Urinary bladder (tissue), 4 donors: ENCODE results near the gene XPO4. TPM values are rescaled to one million over a fixed set of nuclear protein-coding genes. Genes with fewer than 3 reads are reported as not detected.

Source experiments
- DNase-seq: peaks from one replicate; pipeline ENCODE4 v3.0.0-alpha.2; 2015; ENCODE audit errors: extremely low spot score
- H3K27ac ChIP-seq: one replicate; pipeline ENCODE4 v1.5.1; 2013; ENCODE audit warnings: low read depth, mild to moderate bottlenecking, moderate library complexity
- H3K36me3 ChIP-seq: one replicate; pipeline ENCODE4 v1.6.1; 2013; ENCODE audit warnings: mild to moderate bottlenecking, moderate library complexity; ENCODE audit not compliant: insufficient read depth
- H3K4me1 ChIP-seq: one replicate; pipeline ENCODE4 v1.6.1; 2013; ENCODE audit warnings: mild to moderate bottlenecking, moderate library complexity; ENCODE audit not compliant: insufficient read depth
- H3K4me3 ChIP-seq: one replicate; pipeline ENCODE4 v1.5.1; 2013; ENCODE audit warnings: low read depth, low read length
- WGBS: extraction: QIAGEN DNeasy Blood & Tissue Kit; methylation state at CpG from one replicate; pipeline ENCODE4 v1.1.7; 2013; 5-methylcytosine and 5-hydroxymethylcytosine counted together
- polyA plus RNA-seq: library from polyadenylated mRNA; stranded (reverse); fragments of 200-250 nt; gene quantifications from one replicate; pipeline ENCODE4 v1.2.3, GENCODE V29; 2013
- total RNA-seq: library from RNA; depleted of rRNA; stranded (reverse); fragments of >200 nt; gene quantifications from one replicate; pipeline ENCODE4 v1.2.3, GENCODE V29; 2014
- donor health status: healthy with polysubstance abuse.
- donor health status: healthy.

The XPO4 gene
- total and polyA plus RNA-seq, 2 donors, result 6.2 to 42.9 TPM

DNA sequence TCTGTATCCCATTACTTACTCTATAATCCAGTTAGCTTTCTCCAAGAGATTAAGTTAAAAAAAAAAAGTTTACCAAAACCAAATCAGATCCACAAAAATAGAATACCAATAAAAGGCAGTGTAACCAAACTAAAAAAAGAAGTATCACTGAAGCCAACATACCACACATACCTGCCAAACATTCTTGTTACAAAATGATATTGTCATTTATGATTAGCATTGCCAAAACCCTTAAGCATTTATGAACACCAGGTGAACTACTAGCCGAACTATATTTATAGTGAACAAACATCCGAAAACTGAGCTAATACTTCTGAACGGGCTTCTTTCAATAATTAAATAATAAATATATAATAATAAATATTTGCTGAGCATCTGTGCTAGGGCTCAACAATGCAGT, 69.7 kb downstream of the XPO4 start:
- DNase-seq, result no peak
- H3K36me3 ChIP-seq, result peaks cover 1% of the 10 kb centered on the region
- H3K4me1 ChIP-seq, result no peaks in the 10 kb centered on the region
- no peak overlapping the region for H3K4me3 ChIP-seq
- H3K27ac ChIP-seq, result no peak overlapping the region
- 88% methylated on average over 3 of the region's 3 CpGs for WGBS

DNA sequence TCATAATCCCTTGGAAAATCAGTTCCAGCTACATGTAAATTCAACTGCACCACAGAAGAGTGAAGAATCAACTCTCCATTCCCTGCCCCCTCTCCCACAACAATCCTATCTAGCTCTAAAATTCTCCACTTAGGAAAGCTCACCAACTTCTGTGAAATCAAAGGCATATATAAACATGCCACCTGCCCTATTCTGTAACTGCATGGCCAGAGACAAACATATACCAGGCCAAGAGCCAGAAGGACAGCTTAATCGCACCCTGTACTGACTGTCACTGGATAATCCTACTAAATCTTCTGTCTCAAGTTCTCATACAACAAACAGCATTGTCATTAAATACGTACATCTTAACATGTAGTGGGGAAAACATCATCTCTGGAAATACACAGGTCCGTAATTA, 70.6 kb downstream of the XPO4 start:
- no peaks in the 10 kb centered on the region for H3K4me1 ChIP-seq
- 80% methylated on average over 3 of the region's 3 CpGs for WGBS
- no peak overlapping the region for H3K4me3 ChIP-seq
- peaks cover 1% of the 10 kb centered on the region for H3K36me3 ChIP-seq
- no peak overlapping the region for H3K27ac ChIP-seq
- no peak for DNase-seq

GRCh38 chr13:20831254-20831653, 71.3 kb downstream of the XPO4 start:
- Histone ChIP-seq H3K27ac (no peak overlapping the region), H3K36me3 (peaks cover 1% of the 10 kb centered on the region), H3K4me3 (no peak overlapping the region), H3K4me1 (no peaks in the 10 kb centered on the region)
- WGBS, result 75% methylated on average over 2 of the region's 2 CpGs
- no peak for DNase-seq

DNA sequence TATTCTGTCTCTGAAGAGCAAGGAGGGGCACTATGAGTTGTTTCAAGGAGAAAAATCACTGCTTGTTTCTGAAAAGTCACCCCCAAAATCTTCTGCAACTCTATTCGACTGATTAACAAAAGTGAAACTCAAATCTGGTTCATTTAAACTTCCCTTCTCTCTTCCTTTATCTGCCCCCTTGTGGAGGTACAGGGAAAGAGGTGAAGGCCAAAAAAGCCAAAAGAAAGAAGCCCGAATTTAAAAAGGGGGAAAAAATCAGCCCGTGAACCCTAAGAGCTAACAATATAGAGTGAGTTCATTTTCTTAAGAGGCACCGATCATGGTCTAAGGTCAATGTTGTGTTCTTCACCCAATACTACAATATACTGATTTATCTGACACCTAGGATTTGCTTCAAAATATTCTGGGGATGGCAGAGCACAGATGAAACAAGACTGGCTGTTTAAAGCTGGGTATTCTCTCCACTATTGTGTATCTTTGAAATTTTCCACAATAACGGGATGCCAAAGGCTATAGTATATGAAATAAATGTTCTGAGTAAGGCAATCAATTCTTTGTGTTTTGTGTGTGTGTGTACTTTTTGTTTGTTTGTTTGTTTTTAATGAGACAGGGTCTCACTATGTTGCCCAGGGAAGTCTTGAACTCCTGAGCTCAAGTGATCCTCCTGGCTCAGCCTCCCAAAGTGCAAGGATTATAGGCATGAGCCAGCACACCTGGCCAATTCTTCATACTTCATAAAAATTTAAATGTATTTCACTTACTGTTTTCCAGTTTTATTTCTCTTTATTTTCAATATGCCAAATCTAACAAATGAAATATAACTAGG, 73.8 kb downstream of the XPO4 start:
- peak overlapping the region; percentile 23 for H3K27ac ChIP-seq
- DNase-seq, result peak; percentile 64

DNA sequence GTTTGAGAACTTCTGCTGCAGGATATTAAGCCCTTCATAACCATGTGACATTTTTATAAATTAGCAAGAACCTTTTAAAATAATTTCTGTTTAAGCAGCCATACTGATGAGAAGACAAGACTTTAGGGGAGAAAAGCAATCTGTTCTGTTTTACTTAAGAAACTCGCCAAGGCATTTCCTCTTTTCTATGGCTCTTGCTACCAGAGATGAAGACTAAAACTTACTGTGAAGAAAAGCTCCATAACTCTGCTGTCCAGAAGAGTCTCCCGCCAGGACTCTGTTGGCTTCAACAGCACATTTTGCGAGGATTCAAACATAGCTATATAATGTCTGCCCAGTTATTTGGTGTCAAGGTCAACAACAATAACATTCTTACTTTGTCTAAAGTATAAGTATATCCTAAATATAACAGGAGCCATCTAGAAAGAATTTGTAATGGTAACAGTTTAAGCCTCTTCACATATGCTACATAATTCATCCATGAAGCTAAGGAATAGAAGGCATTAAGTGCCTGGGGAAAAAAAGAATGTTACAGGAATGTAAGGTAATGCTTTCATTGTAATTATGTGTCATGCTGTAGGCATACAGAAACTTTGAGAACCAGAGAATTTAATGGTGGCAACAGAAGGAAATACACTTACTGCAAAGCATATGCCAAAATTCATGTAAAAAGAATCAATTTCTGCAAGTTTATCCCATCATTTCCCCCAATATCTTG, 75.5 kb downstream of the XPO4 start:
- 78% methylated on average over 3 of the region's 3 CpGs for WGBS
- no peaks in the 10 kb centered on the region for H3K36me3 ChIP-seq
- no peak overlapping the region for H3K4me3 ChIP-seq
- DNase-seq, result no peak
- H3K27ac ChIP-seq, result no peak overlapping the region
- H3K4me1 ChIP-seq, result no peaks in the 10 kb centered on the region

More for the DNA sequence above, 73.8 kb downstream of the XPO4 start:
- Histone ChIP-seq H3K4me1 (no peaks in the 10 kb centered on the region), H3K36me3 (no peaks in the 10 kb centered on the region), H3K4me3 (no peak overlapping the region)
- WGBS, result 31% methylated on average over 5 of the region's 5 CpGs

DNA sequence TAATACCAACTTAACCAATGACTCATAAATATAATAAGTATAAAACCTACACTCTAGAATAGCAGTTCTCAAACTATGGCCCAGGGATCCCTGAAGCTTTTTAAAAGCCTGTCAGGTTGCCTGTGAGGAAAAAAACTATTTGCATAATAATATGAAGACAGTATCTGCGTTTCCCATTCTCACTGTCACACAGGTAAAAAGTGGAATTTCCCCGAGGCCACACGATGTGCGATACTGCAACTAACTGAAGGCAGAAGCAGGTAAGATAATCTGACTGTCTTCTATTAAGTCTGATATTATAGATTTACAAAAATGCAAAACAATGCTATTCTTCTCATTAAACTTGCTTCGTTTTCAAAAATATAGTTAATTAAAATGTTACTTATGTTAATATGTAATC, 76.2 kb downstream of the XPO4 start:
- no peak overlapping the region for H3K27ac ChIP-seq
- no peaks in the 10 kb centered on the region for H3K4me1 ChIP-seq
- H3K36me3 ChIP-seq, result no peaks in the 10 kb centered on the region
- no peak overlapping the region for H3K4me3 ChIP-seq
- 95% methylated on average over 5 of the region's 5 CpGs for WGBS
- no peak for DNase-seq

- WGBS, result 42% methylated on average over 3 of the region's 3 CpGs
- Histone ChIP-seq H3K4me3 (no peak overlapping the region), H3K27ac (no peak overlapping the region), H3K36me3 (no peaks in the 10 kb centered on the region), H3K4me1 (no peaks in the 10 kb centered on the region)
- no peak for DNase-seq
Measured at GRCh38 chr13:20825477-20825875, 77.1 kb downstream of the XPO4 start.

DNA sequence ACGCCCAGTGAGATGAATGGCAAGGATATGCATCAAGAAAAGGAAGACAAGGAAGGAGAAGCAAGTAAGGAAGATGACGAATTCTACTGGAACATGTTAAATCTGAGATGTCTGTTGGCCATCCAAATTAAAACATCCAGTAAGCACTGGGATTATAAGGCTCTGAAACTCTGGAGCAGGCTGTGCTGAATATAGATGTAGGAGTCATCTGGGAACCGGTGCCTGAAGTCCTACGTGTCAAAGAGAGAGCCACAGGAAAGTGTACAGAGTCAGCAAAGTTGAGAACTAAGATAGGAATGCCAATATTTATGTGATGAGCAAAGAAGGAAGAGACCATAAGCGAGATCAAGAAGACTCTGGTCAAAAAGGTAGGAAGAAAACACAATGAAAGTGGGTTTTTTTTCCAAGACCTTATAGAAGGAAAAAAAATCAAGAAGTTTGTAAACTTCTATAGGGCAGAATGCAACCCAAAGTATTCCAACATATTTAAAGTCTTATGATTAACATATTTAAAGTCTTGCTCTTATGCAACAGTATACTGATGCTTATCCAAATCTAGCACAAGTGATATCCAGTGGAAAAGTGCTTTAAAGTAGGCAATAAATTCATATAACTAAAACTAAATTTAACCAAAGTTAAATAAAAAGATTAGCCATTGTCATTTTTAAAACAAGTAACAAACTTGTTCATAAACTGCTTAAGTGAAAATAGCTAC, 77.6 kb downstream of the XPO4 start:
- 37% methylated on average over 5 of the region's 5 CpGs for WGBS
- H3K4me1 ChIP-seq, result no peaks in the 10 kb centered on the region
- no peak for DNase-seq
- H3K27ac ChIP-seq, result no peak overlapping the region
- no peaks in the 10 kb centered on the region for H3K36me3 ChIP-seq
- no peak overlapping the region for H3K4me3 ChIP-seq

DNA sequence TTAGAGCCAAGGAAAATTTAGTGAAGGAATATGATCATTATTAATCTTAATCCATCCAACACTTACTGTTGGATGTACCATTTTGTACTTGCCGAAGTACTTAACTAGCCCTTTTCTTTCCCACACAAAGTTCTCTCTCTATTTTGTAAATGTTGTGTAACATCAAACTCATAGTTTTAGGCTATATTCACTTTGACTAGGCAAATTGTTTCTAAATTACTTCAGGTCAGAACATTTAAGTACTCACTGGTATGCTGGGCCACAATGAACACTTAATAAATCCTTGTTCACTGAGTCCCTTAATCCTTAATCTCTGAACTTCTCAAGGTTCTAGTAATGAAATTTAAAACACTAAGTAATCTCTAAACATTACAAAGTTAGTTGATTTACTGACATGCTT, 79.5 kb downstream of the XPO4 start:
- no peak for DNase-seq
- Histone ChIP-seq H3K4me3 (no peak overlapping the region), H3K27ac (no peak overlapping the region), H3K4me1 (no peaks in the 10 kb centered on the region), H3K36me3 (no peaks in the 10 kb centered on the region)
- 99% methylated on average over 1 of the region's 1 CpG for WGBS

DNA sequence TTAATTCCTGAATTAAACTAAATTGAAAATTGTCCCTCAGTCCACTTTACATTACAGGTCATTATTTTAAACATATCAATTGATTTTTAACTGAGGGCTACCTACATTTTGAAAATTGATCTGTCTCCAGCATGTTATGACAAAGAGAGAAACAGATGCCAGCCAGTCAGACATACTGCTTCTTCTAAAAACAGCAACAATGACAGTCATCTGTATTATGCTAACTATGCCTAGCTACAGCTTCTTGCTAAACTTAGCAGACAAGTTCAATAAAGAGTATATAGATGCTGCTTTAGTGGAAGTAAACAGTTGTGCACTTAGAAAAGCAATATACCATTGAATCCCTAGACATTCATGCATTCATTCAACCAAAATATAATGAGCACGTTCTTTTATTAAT, 80.1 kb downstream of the XPO4 start:
- 83% methylated on average over 1 of the region's 1 CpG for WGBS
- DNase-seq, result no peak
- H3K27ac ChIP-seq, result no peak overlapping the region
- H3K36me3 ChIP-seq, result no peaks in the 10 kb centered on the region
- no peaks in the 10 kb centered on the region for H3K4me1 ChIP-seq
- H3K4me3 ChIP-seq, result no peak overlapping the region

GRCh38 chr13:20819715-20820114, 82.8 kb downstream of the XPO4 start:
- 98% methylated on average over 3 of the region's 3 CpGs for WGBS
- no peaks in the 10 kb centered on the region for H3K4me1 ChIP-seq
- DNase-seq, result no peak
- no peaks in the 10 kb centered on the region for H3K36me3 ChIP-seq
- no peak overlapping the region for H3K4me3 ChIP-seq
- no peak overlapping the region for H3K27ac ChIP-seq

- H3K4me1 ChIP-seq, result no peaks in the 10 kb centered on the region
Measured at GRCh38 chr13:20815464-20815863, 87.1 kb downstream of the XPO4 start.

GRCh38 chr13:20814224-20814910, 88.2 kb downstream of the XPO4 start:
- Histone ChIP-seq H3K27ac (no peak overlapping the region), H3K4me3 (no peak overlapping the region), H3K4me1 (no peaks in the 10 kb centered on the region), H3K36me3 (no peaks in the 10 kb centered on the region)
- WGBS, result 23% methylated on average over 5 of the region's 5 CpGs
- DNase-seq, result peak; percentile 46

More at GRCh38 chr13:20815464-20815863, 87.1 kb downstream of the XPO4 start:
- Histone ChIP-seq H3K4me3 (no peak overlapping the region), H3K36me3 (no peaks in the 10 kb centered on the region), H3K27ac (no peak overlapping the region)
- 32% methylated on average over 1 of the region's 1 CpG for WGBS
- no peak for DNase-seq
